GM13976 (cell line): ENCODE measurements around the gene MIEF1.

Experiments used
- DNase-seq: peaks from one replicate; pipeline ENCODE4 v3.0.0; 2012; ENCODE audit warnings: low spot score
- in situ Hi-C: fragments of 300-500 bp; cut with MboI; formaldehyde crosslinking; loops from one replicate; pipeline ENCODE4 v1.12.0; 2022; ENCODE audit warnings: low sequenced_read_pairs, mixed read lengths, inconsistent platforms; ENCODE audit not compliant: unreplicated experiment
- TF ChIP-seq, protein P1 (sequence below): IDR thresholded peaks from 2 replicates; pipeline ENCODE4 v1.5.1; 2012; ENCODE audit warnings: borderline replicate concordance, mild to moderate bottlenecking; ENCODE audit not compliant: insufficient read depth; ENCODE audit errors: extremely low read depth, missing control alignments, control extremely low read depth

The MIEF1 gene

DNA sequence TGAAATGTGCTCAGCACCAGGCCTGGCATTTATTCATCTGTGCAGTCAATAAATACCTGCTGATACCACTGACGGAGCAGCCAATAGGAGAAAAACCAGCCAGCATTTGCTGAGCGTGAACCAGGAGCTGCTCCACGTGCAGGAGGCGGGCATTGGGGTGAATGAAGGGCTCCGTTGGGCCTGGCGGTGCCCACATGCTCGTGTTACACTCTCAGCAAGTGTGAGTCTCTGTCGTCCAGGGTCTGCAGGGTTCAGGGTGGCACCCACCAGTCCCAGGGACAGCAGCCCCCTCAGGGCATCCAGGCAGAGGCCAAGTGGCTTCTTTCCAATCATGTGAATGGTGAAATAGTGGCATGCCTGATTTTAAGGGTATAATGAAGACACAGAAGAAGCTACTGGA, 34.6 kb downstream of the MIEF1 start:
- TF ChIP-seq, protein P1, sequence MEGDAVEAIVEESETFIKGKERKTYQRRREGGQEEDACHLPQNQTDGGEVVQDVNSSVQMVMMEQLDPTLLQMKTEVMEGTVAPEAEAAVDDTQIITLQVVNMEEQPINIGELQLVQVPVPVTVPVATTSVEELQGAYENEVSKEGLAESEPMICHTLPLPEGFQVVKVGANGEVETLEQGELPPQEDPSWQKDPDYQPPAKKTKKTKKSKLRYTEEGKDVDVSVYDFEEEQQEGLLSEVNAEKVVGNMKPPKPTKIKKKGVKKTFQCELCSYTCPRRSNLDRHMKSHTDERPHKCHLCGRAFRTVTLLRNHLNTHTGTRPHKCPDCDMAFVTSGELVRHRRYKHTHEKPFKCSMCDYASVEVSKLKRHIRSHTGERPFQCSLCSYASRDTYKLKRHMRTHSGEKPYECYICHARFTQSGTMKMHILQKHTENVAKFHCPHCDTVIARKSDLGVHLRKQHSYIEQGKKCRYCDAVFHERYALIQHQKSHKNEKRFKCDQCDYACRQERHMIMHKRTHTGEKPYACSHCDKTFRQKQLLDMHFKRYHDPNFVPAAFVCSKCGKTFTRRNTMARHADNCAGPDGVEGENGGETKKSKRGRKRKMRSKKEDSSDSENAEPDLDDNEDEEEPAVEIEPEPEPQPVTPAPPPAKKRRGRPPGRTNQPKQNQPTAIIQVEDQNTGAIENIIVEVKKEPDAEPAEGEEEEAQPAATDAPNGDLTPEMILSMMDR: no peak
- in situ Hi-C loops: loop anchor here (5.0 to 25.0 kb wide), 5 partner anchors 68 to 826 kb away; partner anchors contain the start of genes SGSM3 and TNRC6B
- no peak for DNase-seq

DNA sequence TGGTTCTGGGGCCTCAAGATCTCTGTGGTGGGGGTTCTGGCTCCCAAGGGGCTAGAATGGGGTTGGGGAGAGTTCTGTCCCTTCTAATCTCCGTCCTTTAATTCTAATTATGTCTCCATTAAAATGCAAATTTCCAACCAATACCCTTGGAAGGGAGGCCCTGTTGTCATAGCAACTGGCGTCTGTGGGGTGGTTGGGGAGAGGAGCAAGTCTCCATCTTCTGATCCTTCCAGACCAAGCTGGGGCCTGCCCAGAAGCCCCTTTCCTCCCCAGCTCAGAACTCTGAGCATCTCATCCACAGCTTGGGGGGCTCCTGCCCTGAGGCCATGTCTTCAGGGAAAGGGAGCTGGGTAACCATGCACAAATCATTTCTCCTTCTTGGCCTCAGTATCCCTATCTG, 35.9 kb downstream of the MIEF1 start:
- in situ Hi-C loops: loop anchor here (5.0 to 25.0 kb wide), 5 partner anchors 67 to 824 kb away; partner anchors contain the start of genes SGSM3 and TNRC6B
- DNase-seq: no peak
- TF ChIP-seq, protein P1: no peak

DNA sequence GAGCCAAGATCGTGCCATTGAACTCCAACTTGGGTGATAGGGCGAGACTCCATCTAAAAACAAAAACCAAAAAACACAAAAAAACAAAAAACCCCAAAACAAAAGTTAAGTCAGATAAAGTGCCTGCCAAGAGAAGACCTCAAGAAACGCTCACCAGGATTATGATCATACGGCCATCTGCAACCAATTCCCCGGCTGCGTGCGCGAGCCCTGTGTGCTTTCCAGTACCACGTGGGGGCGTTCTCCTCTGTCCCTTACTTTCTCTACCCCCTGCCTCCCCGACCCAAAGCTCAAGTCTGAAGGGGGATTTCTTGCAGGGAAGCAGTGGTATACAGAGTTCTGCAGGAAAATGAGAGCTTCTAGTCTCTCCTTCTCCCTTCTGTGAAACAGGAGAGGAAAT, 41.0 kb downstream of the MIEF1 start:
- DNase-seq: no peak
- in situ Hi-C loops: loop anchor here (25.0 kb wide), 2 partner anchors 644 to 819 kb away; partner anchors contain the start of genes SGSM3 and TNRC6B
- TF ChIP-seq, protein P1: peak; percentile 53

DNA sequence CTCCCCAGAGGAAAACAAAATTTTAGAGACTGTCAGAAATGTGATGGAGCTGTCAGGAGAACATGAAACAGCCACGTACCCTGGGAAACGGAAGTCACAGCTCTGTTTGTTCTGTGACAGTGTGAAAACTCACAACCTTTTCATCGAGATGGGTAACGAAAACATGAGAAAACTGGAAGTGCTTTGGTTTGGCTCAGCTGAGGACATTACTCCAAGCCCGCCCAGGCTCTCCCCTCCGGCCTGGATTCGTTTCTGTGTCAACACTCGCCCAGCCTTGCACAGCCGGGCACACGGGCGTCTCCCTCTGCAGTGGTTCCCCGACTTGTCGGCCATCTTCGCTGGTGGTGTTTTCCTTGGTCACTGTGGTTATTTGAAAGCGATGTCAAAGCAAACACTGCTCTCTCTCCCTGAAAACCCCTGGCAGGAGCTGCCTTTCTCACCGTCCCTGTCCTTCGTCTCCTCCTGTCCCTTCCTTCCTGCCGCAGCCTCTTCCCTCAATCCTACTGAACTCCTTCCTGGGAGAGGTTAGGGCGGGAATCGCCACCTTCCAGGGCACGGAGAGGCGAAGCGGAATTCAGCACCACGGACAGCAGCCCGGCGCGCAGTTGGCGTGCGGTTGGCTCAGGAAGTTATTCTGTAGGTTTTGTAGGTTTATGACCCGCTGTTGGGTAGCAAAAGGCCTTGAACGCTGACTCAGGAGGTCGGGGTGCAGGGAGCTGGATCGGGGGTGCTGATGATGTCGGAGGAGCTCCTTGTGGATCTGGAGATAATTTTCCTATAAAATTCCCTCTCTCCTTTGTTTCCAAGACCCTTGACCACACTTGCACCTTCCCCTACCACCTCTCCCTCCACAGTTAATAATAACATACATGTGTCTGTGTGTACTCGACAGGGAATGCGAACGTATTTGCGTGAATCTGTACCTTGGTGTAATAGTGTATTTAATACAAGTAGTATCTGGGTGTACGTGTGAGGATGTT, 43.6 kb downstream of the MIEF1 start:
- in situ Hi-C loops: loop anchor here (25.0 kb wide), 2 partner anchors 642 to 817 kb away; partner anchors contain the start of genes SGSM3 and TNRC6B
- TF ChIP-seq, protein P1: no peak
- no peak for DNase-seq

DNA sequence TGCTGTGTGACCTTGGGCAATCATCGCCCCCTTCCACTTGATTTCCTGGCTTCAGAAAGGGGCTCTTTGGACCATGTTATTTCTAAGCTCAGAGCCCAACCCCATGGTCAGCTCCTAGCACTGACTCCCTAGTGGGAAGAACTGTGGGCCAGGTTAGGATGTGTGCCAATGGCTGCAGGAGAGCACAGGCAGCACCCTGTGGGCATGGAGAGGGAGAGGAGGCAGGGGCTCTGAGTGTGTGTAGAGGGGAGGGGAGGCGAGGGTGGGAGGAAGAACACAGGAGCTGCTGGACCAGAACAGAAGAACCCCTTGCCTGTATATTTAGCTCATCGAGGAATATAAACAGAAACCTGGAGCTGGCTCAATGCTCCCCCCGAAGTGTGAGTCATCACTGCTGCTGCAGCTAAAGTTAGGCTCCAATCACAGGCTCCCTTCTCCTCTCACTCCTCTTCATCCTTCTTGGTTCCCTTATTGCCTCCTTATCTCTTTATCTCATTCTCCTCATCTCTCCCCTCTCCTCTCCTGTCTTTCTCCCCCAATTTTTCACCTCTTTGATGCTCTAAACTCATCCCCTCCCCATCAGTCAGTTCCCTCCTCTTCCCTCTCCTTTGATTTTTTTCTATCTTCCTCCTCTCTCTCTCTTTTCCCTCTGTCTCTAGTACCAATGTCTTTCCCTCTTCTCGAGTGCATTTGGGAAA, 44.9 kb downstream of the MIEF1 start:
- DNase-seq: no peak
- TF ChIP-seq, protein P1: no peak
- in situ Hi-C loops: loop anchor here (25.0 kb wide), 2 partner anchors 640 to 815 kb away; partner anchors contain the start of genes SGSM3 and TNRC6B

DNA sequence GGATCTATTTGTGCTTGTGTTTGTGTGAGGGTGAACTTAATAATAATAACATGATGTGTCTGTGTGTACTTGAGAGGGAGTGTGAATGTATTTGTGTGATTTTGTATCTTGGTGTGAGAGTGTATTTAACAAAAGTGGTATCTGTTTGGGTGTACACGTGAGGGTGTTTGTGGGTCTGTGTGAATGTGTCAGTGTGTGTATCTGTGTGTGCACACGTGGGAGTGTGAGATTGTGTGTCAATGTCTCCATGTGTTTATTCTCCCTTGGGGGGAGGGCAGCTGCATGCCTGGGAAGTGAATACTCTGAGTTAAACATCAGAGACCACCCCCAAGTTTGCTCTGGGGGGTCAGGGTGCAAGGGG, 45.5 kb downstream of the MIEF1 start:
- in situ Hi-C loops: loop anchor here (25.0 kb wide), 2 partner anchors 640 to 815 kb away; partner anchors contain the start of genes SGSM3 and TNRC6B
- no peak for DNase-seq
- TF ChIP-seq, protein P1: no peak
